Endometrial microvascular endothelial cells (primary cell): ENCODE results near the gene FAM216B. TPM values are rescaled to one million over a fixed set of nuclear protein-coding genes. Genes with fewer than 3 reads are reported as not detected.
"Not testable (repeated sequence)": the region's sequence is repeated elsewhere in the genome, so short reads cannot be mapped to it uniquely, and the experiment has no call there.

Experiments used
- in situ Hi-C: cut with HindIII; loops from 2 replicates; pipeline ENCODE4 v1.10.0; 2017; ENCODE audit warnings: low sequenced_read_pairs, low pct_unique_long_range_greater_than_20kb; ENCODE audit errors: inconsistent ontology term
- total RNA-seq: library from RNA; depleted of rRNA; stranded (reverse); fragments of >200 nt; gene quantifications from one replicate; pipeline ENCODE4 v1.2.3, GENCODE V29; 2015; ENCODE audit errors: inconsistent ontology term

FAM216B gene
- total RNA-seq, 1 donor from 2014 or later = not detected

DNA sequence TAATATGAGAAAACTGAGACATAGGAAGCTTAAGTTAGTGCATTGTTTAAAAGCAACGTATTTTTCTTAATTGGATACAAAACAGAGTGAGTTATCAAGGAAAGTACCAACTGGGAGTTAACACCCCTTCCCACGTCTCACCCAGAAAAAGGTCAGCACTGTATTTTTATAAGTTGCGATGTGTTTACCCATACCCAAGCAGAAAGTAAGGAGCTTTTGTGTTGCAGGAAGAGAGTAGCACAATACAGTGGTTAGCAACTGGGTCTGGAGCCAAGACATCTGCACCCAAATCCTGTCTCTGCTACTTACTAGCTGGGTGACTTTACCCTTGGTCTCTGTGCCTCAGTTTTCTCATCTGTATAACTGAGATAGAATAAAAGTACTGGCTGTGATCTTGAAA, 34.3 kb downstream of the FAM216B start:
- in situ Hi-C loops = no loop called here

DNA sequence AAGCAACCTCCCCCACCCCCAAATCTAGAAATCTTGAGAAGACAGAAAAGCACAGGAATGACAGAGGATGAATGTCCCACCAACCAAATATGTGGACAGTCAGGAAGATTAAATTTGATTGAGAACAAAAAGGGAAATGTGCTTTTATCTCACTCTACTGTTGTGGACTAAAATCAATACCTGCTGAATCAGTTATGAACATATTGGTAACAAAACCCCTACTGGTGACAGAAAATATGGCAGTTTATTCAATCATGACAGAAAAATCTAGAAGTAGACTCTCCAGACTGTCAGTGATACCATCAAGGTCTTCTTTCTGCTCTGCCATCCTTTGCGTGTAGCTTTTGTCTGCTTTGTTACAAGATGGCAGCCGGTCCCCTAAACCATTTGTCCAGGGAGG, 35.2 kb downstream of the FAM216B start:
- in situ Hi-C loops = no loop called here

GRCh38 chr13:42819687-42820086, 38.3 kb downstream of the FAM216B start:
- in situ Hi-C loops = not testable (repeated sequence)

- in situ Hi-C loops = no loop called here
Observed at GRCh38 chr13:42820451-42820850, 39.1 kb downstream of the FAM216B start.

GRCh38 chr13:42821437-42821836, 40.1 kb downstream of the FAM216B start:
- in situ Hi-C loops = no loop called here

- in situ Hi-C loops = no loop called here
Observed at GRCh38 chr13:42832341-42833096, 51.1 kb downstream of the FAM216B start.

- in situ Hi-C loops = no loop called here
Observed at GRCh38 chr13:42834946-42835345, 53.6 kb downstream of the FAM216B start.

- in situ Hi-C loops = no loop called here
Observed at GRCh38 chr13:42836930-42837690, 55.7 kb downstream of the FAM216B start.

Other genes with a start within 250 kb of the FAM216B start
- 0.19 TPM for gene TNFSF11, start 207.4 kb upstream of the FAM216B start, total RNA-seq
- 7.4 TPM for gene EPSTI1, start 210.7 kb downstream of the FAM216B start, total RNA-seq
- gene DNAJC15, start 242.0 kb downstream of the FAM216B start, total RNA-seq = 24.5 TPM